ENCODE data around the gene OSTM1. TPM values are rescaled to one million over a fixed set of nuclear protein-coding genes. Genes with fewer than 3 reads are reported as not detected.
A peak's percentile ranks its signal among the peaks of the same experiment; 100 is the strongest.

The OSTM1 gene
- polyA plus RNA-seq, 1 donor (not counting 4 experiments of a cell fraction or from before 2014, with no cell fraction given): 71.3 TPM

DNA sequence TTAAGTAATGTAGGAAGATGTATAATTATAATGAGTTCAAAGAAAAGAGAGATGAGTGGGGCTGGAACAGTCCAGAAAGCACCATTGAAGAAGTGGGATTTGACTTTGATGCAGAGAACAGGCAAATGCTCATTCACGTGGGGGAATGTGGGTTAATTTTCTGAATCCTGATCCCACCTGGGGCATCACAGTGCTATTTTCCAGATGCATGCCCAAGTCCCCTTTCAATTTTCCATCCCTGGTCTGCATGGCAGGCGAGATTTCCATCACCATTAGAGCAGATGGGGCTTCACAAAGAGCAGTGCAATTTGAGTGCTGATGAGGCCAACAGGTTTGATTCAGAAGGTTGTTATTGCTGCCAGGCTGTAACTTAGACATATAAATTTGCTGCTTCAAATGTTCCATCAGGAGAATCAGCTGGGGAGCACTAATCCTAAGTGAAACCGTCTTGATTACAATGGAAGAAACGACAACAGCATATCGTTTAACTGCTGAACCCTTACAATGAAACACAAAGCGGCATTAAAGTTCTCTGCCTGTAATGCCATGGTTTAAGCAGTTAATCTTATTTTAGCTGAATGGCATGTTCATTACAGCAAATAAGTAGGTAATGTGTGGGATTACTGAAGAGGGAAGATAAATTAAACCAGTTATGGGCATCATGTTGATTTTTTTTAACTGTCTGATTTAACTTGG, 45.2 kb downstream of the OSTM1 start:
- Histone ChIP-seq H3K27ac (ENCODE audit: control insufficient read depth, insufficient read depth, low read length) (no peak overlapping the region), H4K20me1 (ENCODE audit: control insufficient read depth, extremely low read depth, insufficient read depth, low read length) (no peaks in the 10 kb centered on the region), H3K79me2 (ENCODE audit: control insufficient read depth, insufficient read depth, low read length) (no peaks in the 10 kb centered on the region), H3K4me2 (ENCODE audit: control insufficient read depth, extremely low read depth, insufficient read depth, low read depth, low read length) (no peak overlapping the region), H3K4me1 (ENCODE audit: control insufficient read depth, extremely low read depth, insufficient read depth, low read length) (peaks cover 8% of the 10 kb centered on the region), H3K9me3 (ENCODE audit: control insufficient read depth, low read depth, low read length) (no peaks in the 10 kb centered on the region), H3K36me3 (ENCODE audit: control insufficient read depth in 2 of 2, extremely low read depth in 1 of 2, insufficient read depth in 2 of 2, low read length in 2 of 2) (peaks cover 0 to 9% of the 10 kb centered on the region in 2 experiments), H3K9me1 (ENCODE audit: control insufficient read depth, extremely low read depth, insufficient read depth, low read length) (no peaks in the 10 kb centered on the region), H2AFZ (ENCODE audit: control insufficient read depth, low read length) (no peak overlapping the region), H3K27me3 (ENCODE audit: control insufficient read depth, extremely low read depth, insufficient read depth, low read length) (no peaks in the 10 kb centered on the region), H3K9ac (ENCODE audit: control insufficient read depth, extremely low read depth, insufficient read depth, low read length) (no peak overlapping the region), H3K4me3 (ENCODE audit: control insufficient read depth in 2 of 3, extremely low read depth in 1 of 3, insufficient read depth in 2 of 3, low read depth in 1 of 3, low read length in 3 of 3) (no peak overlapping the region)
- DNase-seq (ENCODE audit: low read depth, low spot score): no peak
- TF ChIP-seq EZH2 (IDR thresholded peaks at IDR 0.05; ENCODE audit: low read length): no peak
- TF ChIP-seq, protein P1, sequence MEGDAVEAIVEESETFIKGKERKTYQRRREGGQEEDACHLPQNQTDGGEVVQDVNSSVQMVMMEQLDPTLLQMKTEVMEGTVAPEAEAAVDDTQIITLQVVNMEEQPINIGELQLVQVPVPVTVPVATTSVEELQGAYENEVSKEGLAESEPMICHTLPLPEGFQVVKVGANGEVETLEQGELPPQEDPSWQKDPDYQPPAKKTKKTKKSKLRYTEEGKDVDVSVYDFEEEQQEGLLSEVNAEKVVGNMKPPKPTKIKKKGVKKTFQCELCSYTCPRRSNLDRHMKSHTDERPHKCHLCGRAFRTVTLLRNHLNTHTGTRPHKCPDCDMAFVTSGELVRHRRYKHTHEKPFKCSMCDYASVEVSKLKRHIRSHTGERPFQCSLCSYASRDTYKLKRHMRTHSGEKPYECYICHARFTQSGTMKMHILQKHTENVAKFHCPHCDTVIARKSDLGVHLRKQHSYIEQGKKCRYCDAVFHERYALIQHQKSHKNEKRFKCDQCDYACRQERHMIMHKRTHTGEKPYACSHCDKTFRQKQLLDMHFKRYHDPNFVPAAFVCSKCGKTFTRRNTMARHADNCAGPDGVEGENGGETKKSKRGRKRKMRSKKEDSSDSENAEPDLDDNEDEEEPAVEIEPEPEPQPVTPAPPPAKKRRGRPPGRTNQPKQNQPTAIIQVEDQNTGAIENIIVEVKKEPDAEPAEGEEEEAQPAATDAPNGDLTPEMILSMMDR (optimal IDR thresholded peaks at IDR 0.05 in 1 of 3, IDR thresholded peaks at IDR 0.05 in 1 of 3, conservative IDR thresholded peaks at IDR 0.05 in 1 of 3; ENCODE audit: extremely low read depth in 1 of 3, insufficient read depth in 2 of 3, low read length in 3 of 3): no peak
- dilution Hi-C loops (cut with MboI; ENCODE audit: extremely low pct_ligation_motif_present, low sequenced_read_pairs): no loop called here
- no peak for FAIRE-seq

DNA sequence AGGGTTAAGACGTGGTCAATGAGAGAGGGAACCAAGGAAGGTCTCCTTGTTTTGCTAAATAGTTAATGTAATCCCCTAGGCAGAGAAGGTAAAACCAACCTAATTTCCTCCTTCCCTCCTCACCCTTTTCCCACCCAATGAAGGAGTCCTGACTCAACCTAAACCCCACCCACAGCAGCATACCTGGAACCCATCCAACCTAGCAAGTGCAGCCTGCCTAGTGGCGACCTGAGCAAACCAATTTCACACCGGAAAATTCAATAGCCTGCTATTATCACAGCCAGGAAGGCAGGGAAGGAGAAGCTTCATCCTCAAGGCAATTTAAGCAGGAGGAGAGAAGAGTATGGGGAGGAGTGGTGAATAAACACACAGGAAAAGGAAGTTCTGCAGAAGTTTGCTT, 46.9 kb downstream of the OSTM1 start:
- H3K9me1 ChIP-seq (ENCODE audit: control insufficient read depth, extremely low read depth, insufficient read depth, low read length): no peaks in the 10 kb centered on the region
- dilution Hi-C loops (cut with MboI; ENCODE audit: extremely low pct_ligation_motif_present, low sequenced_read_pairs): no loop called here
- no peaks in the 10 kb centered on the region for H3K9me3 ChIP-seq (ENCODE audit: control insufficient read depth, low read depth, low read length)
- peak overlapping the region; percentile 19 for H3K4me2 ChIP-seq (ENCODE audit: control insufficient read depth, extremely low read depth, insufficient read depth, low read depth, low read length)
- peak; percentile 20 for FAIRE-seq
- H3K36me3 ChIP-seq (ENCODE audit: control insufficient read depth in 2 of 2, extremely low read depth in 1 of 2, insufficient read depth in 2 of 2, low read length in 2 of 2): peaks cover 0 to 7% of the 10 kb centered on the region in 2 experiments
- no peaks in the 10 kb centered on the region for H4K20me1 ChIP-seq (ENCODE audit: control insufficient read depth, extremely low read depth, insufficient read depth, low read length)
- H3K9ac ChIP-seq (ENCODE audit: control insufficient read depth, extremely low read depth, insufficient read depth, low read length): no peak overlapping the region
- no peak for DNase-seq (ENCODE audit: low read depth, low spot score)
- H2AFZ ChIP-seq (ENCODE audit: control insufficient read depth, low read length): no peak overlapping the region
- H3K27ac ChIP-seq (ENCODE audit: control insufficient read depth, insufficient read depth, low read length): no peak overlapping the region
- H3K4me1 ChIP-seq (ENCODE audit: control insufficient read depth, extremely low read depth, insufficient read depth, low read length): peaks cover 8% of the 10 kb centered on the region
- no peak overlapping the region for H3K4me3 ChIP-seq (ENCODE audit: control insufficient read depth in 2 of 3, extremely low read depth in 1 of 3, insufficient read depth in 2 of 3, low read depth in 1 of 3, low read length in 3 of 3)
- TF ChIP-seq, protein P1 (optimal IDR thresholded peaks at IDR 0.05 in 1 of 3, IDR thresholded peaks at IDR 0.05 in 1 of 3, conservative IDR thresholded peaks at IDR 0.05 in 1 of 3; ENCODE audit: extremely low read depth in 1 of 3, insufficient read depth in 2 of 3, low read length in 3 of 3): no peak
- TF ChIP-seq EZH2 (IDR thresholded peaks at IDR 0.05; ENCODE audit: low read length): no peak
- no peaks in the 10 kb centered on the region for H3K27me3 ChIP-seq (ENCODE audit: control insufficient read depth, extremely low read depth, insufficient read depth, low read length)
- H3K79me2 ChIP-seq (ENCODE audit: control insufficient read depth, insufficient read depth, low read length): no peaks in the 10 kb centered on the region

Data from keratinocyte (primary cell).